OCI-LY1 (cell line): Measurements from ENCODE around the gene ZCCHC8.
A peak's percentile ranks its signal among the peaks of the same experiment; 100 is the strongest.

ENCODE experiments used
- H2AFZ ChIP-seq: fragments of 200-600 bp; sonication (generic), shearing (Covaris generic); 2 replicates; pipeline ENCODE4 v1.6.0; 2014; ENCODE audit warnings: antibody characterized with exemption, mild to moderate bottlenecking, low read length
- H3F3A ChIP-seq: fragments of 200-600 bp; sonication (generic), shearing (Covaris generic); 2 replicates; pipeline ENCODE4 v1.6.0; 2014; ENCODE audit warnings: mild to moderate bottlenecking, antibody characterized with exemption, low read length, moderate library complexity; ENCODE audit not compliant: insufficient read depth
- H3K27ac ChIP-seq: fragments of 200-600 bp; sonication (generic); 2 replicates; pipeline ENCODE4 v1.5.1; 2014; ENCODE audit warnings: low read length, mixed run types, mild to moderate bottlenecking, low read depth; ENCODE audit not compliant: poor library complexity, severe bottlenecking
- H3K27me3 ChIP-seq: fragments of 200-600 bp; sonication (generic); 2 replicates; pipeline ENCODE4 v1.6.0; 2014; ENCODE audit warnings: antibody characterized with exemption, mild to moderate bottlenecking, low read length, moderate library complexity; ENCODE audit not compliant: insufficient read depth
- H3K36me3 ChIP-seq: fragments of 200-600 bp; sonication (generic); 2 replicates; pipeline ENCODE4 v1.6.1; 2014; ENCODE audit warnings: mild to moderate bottlenecking, antibody characterized with exemption, low read length, moderate library complexity, mixed read lengths; ENCODE audit not compliant: insufficient read depth
- H3K4me1 ChIP-seq: fragments of 200-600 bp; sonication (generic); 2 replicates; pipeline ENCODE4 v1.5.1; 2014; ENCODE audit warnings: mild to moderate bottlenecking, low read length, moderate library complexity; ENCODE audit not compliant: insufficient read depth, severe bottlenecking
- H3K4me2 ChIP-seq: fragments of 200-600 bp; sonication (generic), shearing (Covaris generic); 2 replicates; pipeline ENCODE4 v1.6.1; 2014; ENCODE audit warnings: low read length
- H3K4me3 ChIP-seq: fragments of 200-600 bp; sonication (generic); 2 replicates; pipeline ENCODE4 v1.5.1; 2014; ENCODE audit warnings: low read length, low read depth, mild to moderate bottlenecking, mixed read lengths; ENCODE audit not compliant: poor library complexity, severe bottlenecking
- H3K79me2 ChIP-seq: fragments of 200-600 bp; shearing (Covaris generic); 2 replicates; pipeline ENCODE4 v1.6.1; 2016; ENCODE audit warnings: mixed run types, low read length, mixed read lengths; ENCODE audit not compliant: insufficient read depth
- H3K9ac ChIP-seq: fragments of 200-600 bp; sonication (generic), shearing (Covaris generic); 2 replicates; pipeline ENCODE4 v1.6.1; 2014; ENCODE audit warnings: mild to moderate bottlenecking, low read length, mixed read lengths
- H3K9me2 ChIP-seq: fragments of 200-600 bp; sonication (generic), shearing (Covaris generic); 2 replicates; pipeline ENCODE4 v1.6.1; 2014; ENCODE audit warnings: low read depth, mild to moderate bottlenecking, low read length, mixed read lengths
- H3K9me3 ChIP-seq: fragments of 200-600 bp; shearing (Covaris generic); 2 replicates; pipeline ENCODE4 v1.6.1; 2014; ENCODE audit warnings: low read length, mixed read lengths
- H4K20me1 ChIP-seq: fragments of 200-600 bp; sonication (generic), shearing (Covaris generic); 2 replicates; pipeline ENCODE4 v1.6.0; 2016; ENCODE audit warnings: mild to moderate bottlenecking, low read length; ENCODE audit not compliant: insufficient read depth
- EZH2 ChIP-seq: fragments of 200-600 bp; sonication (generic), shearing (Covaris generic); IDR thresholded peaks from 2 replicates; pipeline ENCODE4 v1.8.0; 2017; ENCODE audit warnings: borderline replicate concordance, mixed run types, mild to moderate bottlenecking, antibody characterized with exemption, low read length, moderate library complexity, mixed read lengths
- TF ChIP-seq, protein P1 (sequence below): fragments of 200-600 bp; sonication (generic), shearing (Covaris generic); IDR thresholded peaks from 2 replicates; pipeline ENCODE4 v1.5.1; 2017; ENCODE audit warnings: mild to moderate bottlenecking, antibody characterized with exemption, low read length, moderate library complexity, mixed read lengths

Gene ZCCHC8

DNA sequence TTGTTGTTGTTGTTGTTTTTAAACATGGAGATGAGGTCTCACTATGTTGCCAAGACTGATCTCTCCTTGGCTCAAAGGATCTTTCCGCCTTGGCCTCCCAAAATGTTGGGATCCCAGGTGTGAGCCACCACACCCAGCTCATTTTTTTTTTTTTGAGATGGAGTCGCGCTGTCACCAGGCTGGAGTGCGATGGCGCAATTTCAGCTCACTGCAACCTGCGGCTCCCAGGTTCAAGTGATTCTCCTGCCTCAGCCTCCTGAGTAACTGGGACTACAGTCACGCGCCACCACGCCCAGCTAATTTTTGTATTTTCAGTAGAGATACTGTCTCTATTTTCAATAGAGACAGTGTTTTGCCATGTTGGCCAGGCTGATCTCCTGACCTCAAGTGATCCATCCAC is 73.3 kb downstream of the ZCCHC8 start:
- no peak for TF ChIP-seq EZH2
- TF ChIP-seq, protein P1, sequence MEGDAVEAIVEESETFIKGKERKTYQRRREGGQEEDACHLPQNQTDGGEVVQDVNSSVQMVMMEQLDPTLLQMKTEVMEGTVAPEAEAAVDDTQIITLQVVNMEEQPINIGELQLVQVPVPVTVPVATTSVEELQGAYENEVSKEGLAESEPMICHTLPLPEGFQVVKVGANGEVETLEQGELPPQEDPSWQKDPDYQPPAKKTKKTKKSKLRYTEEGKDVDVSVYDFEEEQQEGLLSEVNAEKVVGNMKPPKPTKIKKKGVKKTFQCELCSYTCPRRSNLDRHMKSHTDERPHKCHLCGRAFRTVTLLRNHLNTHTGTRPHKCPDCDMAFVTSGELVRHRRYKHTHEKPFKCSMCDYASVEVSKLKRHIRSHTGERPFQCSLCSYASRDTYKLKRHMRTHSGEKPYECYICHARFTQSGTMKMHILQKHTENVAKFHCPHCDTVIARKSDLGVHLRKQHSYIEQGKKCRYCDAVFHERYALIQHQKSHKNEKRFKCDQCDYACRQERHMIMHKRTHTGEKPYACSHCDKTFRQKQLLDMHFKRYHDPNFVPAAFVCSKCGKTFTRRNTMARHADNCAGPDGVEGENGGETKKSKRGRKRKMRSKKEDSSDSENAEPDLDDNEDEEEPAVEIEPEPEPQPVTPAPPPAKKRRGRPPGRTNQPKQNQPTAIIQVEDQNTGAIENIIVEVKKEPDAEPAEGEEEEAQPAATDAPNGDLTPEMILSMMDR = no peak
- no peak overlapping the region for H2AFZ ChIP-seq
- no peaks in the 10 kb centered on the region for H3K36me3 ChIP-seq
- H3F3A ChIP-seq = 0 out of 2 replicates have a peak, but pooled peaks cover 5% of the 10 kb centered on the region
- H3K4me2 ChIP-seq = no peak overlapping the region
- no peak overlapping the region for H3K27ac ChIP-seq
- H3K9ac ChIP-seq = no peak overlapping the region
- no peaks in the 10 kb centered on the region for H3K27me3 ChIP-seq
- H3K4me1 ChIP-seq = peaks cover 22% of the 10 kb centered on the region
- no peaks in the 10 kb centered on the region for H3K9me2 ChIP-seq
- H3K9me3 ChIP-seq = no peaks in the 10 kb centered on the region
- H4K20me1 ChIP-seq = no peaks in the 10 kb centered on the region
- H3K79me2 ChIP-seq = no peaks in the 10 kb centered on the region
- H3K4me3 ChIP-seq = no peak overlapping the region

DNA sequence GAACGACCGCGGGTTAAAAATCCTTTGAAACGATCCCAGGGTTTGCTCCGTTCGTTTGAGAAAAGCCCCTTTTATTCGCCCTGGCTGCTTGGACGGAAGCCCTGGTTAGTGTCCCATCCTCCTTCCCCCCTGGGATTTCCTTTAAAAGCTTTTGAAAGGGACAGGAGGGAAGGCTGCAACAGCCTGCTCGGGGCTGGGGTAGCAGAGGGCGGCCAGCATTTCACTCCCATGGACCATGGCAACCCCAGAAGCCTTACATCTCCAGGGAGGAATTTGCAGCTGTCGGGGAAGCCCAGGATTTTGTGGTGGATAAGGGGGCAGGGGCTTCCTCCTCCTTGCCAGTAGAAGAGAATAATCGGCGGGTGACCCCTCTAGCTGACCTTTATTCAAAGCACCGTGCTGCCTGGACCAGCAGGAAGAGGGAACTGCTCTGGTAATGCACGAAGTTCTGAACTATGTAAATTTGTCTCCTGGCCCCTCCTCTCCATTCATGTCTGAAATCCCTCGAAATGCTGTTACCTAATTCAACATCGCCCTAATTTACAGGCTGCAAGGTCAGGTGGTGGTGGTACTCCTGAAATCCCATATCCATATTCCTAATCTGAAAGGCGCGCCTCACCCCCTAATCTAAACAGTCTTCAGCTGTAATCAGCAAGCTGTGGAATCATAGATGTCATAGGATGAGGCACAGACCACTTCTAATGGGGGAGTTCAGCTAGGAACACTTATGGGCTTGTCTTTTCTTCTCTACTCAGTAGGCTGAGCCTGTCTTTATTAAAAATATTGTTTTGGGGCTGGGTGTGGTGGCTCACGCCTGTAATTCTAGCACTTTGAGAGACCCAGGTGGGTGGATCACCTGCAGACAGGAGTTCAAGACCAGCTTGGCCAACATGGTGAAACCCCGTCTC is 77.2 kb downstream of the ZCCHC8 start:
- H3K4me3 ChIP-seq = peak overlapping the region; percentile 60
- no peaks in the 10 kb centered on the region for H3K9me3 ChIP-seq
- peaks cover 17% of the 10 kb centered on the region for H3K79me2 ChIP-seq
- no peaks in the 10 kb centered on the region for H3K9me2 ChIP-seq
- H3K36me3 ChIP-seq = no peaks in the 10 kb centered on the region
- H3K4me1 ChIP-seq = peaks cover 32% of the 10 kb centered on the region
- H3K9ac ChIP-seq = peak overlapping the region; percentile 62
- TF ChIP-seq, protein P1 = no peak
- no peak for TF ChIP-seq EZH2
- H4K20me1 ChIP-seq = no peaks in the 10 kb centered on the region
- peak overlapping the region; percentile 79 for H3K4me2 ChIP-seq
- peak overlapping the region; percentile 59 for H3K27ac ChIP-seq
- H3K27me3 ChIP-seq = no peaks in the 10 kb centered on the region
- no peak overlapping the region for H2AFZ ChIP-seq
- H3F3A ChIP-seq = 0 out of 2 replicates have a peak, but pooled peaks cover 5% of the 10 kb centered on the region

DNA sequence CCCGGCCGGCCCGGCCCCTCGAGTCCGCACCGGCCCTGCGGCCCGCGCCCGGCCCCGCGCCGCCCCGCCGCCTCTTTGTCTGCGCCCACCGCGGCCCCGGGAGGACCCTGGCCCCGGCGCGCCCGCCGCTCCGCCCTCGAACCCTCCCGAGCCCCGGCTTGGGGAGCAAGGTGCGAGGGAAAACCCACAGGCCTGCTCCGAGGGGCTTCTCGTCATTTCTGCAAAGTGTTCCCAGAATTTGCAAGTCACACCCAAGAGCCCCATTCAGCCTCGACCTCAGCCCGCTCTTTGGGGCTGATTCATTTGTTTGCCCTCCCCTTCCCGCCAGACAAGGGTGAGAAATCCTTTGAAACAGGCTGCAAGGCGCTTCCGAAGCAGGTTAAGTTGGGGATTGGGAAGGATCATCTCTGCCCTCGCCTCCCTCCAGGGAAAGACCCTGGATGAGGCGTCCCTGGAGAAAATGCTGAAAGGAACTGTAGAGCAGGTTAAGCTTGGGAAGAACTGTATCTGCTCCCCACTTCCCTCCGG is 77.9 kb downstream of the ZCCHC8 start:
- Histone ChIP-seq H2AFZ (no peak overlapping the region), H3K9me2 (no peaks in the 10 kb centered on the region), H4K20me1 (no peaks in the 10 kb centered on the region), H3K4me1 (peaks cover 37% of the 10 kb centered on the region), H3K4me3 (peak overlapping the region; percentile 60), H3F3A (0 out of 2 replicates have a peak, but pooled peaks cover 5% of the 10 kb centered on the region), H3K9ac (peak overlapping the region; percentile 62), H3K9me3 (no peaks in the 10 kb centered on the region), H3K27ac (peak overlapping the region; percentile 59), H3K36me3 (no peaks in the 10 kb centered on the region), H3K27me3 (no peaks in the 10 kb centered on the region), H3K79me2 (peaks cover 19% of the 10 kb centered on the region), H3K4me2 (peak overlapping the region; percentile 79)
- TF ChIP-seq, protein P1 = no peak
- TF ChIP-seq EZH2 = no peak
